ENCODE results near the gene NUDC. TPM values are rescaled to one million over a fixed set of nuclear protein-coding genes. Genes with fewer than 3 reads are reported as not detected.

NUDC gene
- total and polyA plus RNA-seq, 2 of the 13 experiments (the other 11 are each of a cell fraction or from before 2014, with no cell fraction given): 34.7 to 104 TPM

GRCh38 chr1:26913754-26914619 is 7.6 kb upstream of the NUDC start, which contains the start of gene NR0B2 (continued):
- TF ChIP-seq THAP11 (CRISPR knock-in tag; IDR thresholded peaks at IDR 0.05): peak; percentile 71
- TF ChIP-seq MIER2 (CRISPR knock-in tag; IDR thresholded peaks at IDR 0.05): peak; percentile 49
- peak; percentile 93 for TF ChIP-seq ETS1 (CRISPR knock-in tag; IDR thresholded peaks at IDR 0.05)
- TF ChIP-seq TRIM24 (CRISPR knock-in tag; IDR thresholded peaks at IDR 0.05): peak; percentile 92
- no peak for TF ChIP-seq PRDM4 (CRISPR knock-in tag; IDR thresholded peaks at IDR 0.05; ENCODE audit: borderline replicate concordance)
- no peak for TF ChIP-seq TERF1 (CRISPR knock-in tag; IDR thresholded peaks at IDR 0.05)
- TF ChIP-seq FLYWCH1 (CRISPR knock-in tag; IDR thresholded peaks at IDR 0.05): no peak
- peak; percentile 62 for TF ChIP-seq ZNF12 (CRISPR knock-in tag; IDR thresholded peaks at IDR 0.05)
- peak; percentile 93 for TF ChIP-seq ZNF780A (CRISPR knock-in tag; IDR thresholded peaks at IDR 0.05)
- peak; percentile 91 for TF ChIP-seq ZNF710 (CRISPR knock-in tag; IDR thresholded peaks at IDR 0.05; ENCODE audit: borderline replicate concordance)
- TF ChIP-seq ZFP91 (CRISPR knock-in tag; IDR thresholded peaks at IDR 0.05; ENCODE audit: borderline replicate concordance): peak; percentile 92
- TF ChIP-seq DRAP1 (CRISPR knock-in tag; IDR thresholded peaks at IDR 0.05): peak; percentile 96
- TF ChIP-seq RCOR2 (CRISPR knock-in tag; IDR thresholded peaks at IDR 0.05): peak; percentile 83
- peak; percentile 73; the same call in 1 of the 2 replicates for TF ChIP-seq KDM5B (CRISPR knock-in tag; IDR thresholded peaks at IDR 0.05; ENCODE audit: borderline replicate concordance)
- TF ChIP-seq ZNF383 (CRISPR knock-in tag; IDR thresholded peaks at IDR 0.05; ENCODE audit: borderline replicate concordance): no peak
- TF ChIP-seq SOX5 (CRISPR knock-in tag; IDR thresholded peaks at IDR 0.05; ENCODE audit: borderline replicate concordance): peak; percentile 93
- peak; percentile 81; the same call in 1 of the 2 replicates for TF ChIP-seq ZFP1 (CRISPR knock-in tag; IDR thresholded peaks at IDR 0.05)
- TF ChIP-seq ZSCAN25 (CRISPR knock-in tag; IDR thresholded peaks at IDR 0.05): no peak; the same call in 1 of the 2 replicates
- peak; percentile 59; the same call in 1 of the 2 replicates for TF ChIP-seq NFYC (CRISPR knock-in tag; IDR thresholded peaks at IDR 0.05)
- TF ChIP-seq SETDB1 (CRISPR knock-in tag; IDR thresholded peaks at IDR 0.05; ENCODE audit: borderline replicate concordance): no peak

All from HepG2 (cell line).